Activated CD4-positive, alpha-beta T cell treated with anti-CD3 and anti-CD28 coated beads, Interleukin-2, amount 50 U/mL, for 4 hours (primary cell): ENCODE measurements around the gene CABYR.
"Not testable (repeated sequence)": the region's sequence is repeated elsewhere in the genome, so short reads cannot be mapped to it uniquely, and the experiment has no call there.

Source experiments
- DNase-seq, 2 experiments: peaks; one replicate each; pipeline ENCODE4 v3.0.0-alpha.2; 2020

Gene CABYR

GRCh38 chr18:24130494-24130893 is 8.4 kb upstream of the CABYR start:
- DNase-seq = no peak

- DNase-seq = no peak
These were observed 1.9 kb upstream of the CABYR start for GRCh38 chr18:24136967-24137373.

- no peak for DNase-seq
These were observed 463 bp upstream of the CABYR start for GRCh38 chr18:24138409-24138788.

GRCh38 chr18:24140697-24141096 is 1.8 kb downstream of the CABYR start:
- DNase-seq = no peak

DNA sequence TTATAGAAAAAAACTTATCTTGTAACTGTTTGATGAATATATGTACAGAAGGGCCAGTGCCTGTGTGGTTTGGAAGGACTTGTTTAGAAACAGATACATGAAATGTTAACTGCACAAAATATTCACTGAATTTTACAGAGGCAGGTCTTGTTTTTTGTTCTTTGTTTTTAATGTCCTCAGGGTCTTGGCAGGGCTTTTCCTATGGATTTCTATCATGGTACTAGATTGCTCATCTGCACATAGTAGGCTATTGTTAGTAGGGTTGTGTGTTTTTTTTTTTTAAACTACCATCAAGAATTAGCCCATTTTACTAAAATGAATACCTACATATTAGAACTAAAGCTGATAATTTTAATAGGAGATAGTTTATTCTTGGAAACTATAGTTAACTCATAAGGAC is 3.5 kb downstream of the CABYR start:
- no peak for DNase-seq

- not testable (repeated sequence) for DNase-seq
These were observed 10.7 kb downstream of the CABYR start for GRCh38 chr18:24149591-24149990.

GRCh38 chr18:24153397-24153796 is 14.5 kb downstream of the CABYR start:
- no peak for DNase-seq

DNA sequence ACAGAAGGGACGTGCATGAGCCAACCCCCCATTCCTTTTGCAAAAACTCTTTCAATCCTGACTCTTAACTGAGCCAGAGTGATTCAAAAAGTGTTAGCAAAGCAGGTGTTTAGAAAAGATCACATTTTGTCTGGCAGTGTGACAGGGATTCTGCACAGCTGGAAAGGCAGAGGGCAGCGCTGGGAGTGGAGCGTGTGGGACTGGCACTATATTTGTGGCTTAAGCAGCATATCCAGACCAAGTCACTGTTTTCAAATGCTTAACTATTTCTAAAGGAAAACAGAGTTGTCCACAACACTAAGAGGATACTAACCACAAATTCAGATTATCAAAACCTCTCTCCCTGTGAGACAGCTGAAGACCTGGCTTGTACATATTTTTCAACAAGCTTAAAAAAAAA is 19.0 kb downstream of the CABYR start:
- DNase-seq = no peak

DNA sequence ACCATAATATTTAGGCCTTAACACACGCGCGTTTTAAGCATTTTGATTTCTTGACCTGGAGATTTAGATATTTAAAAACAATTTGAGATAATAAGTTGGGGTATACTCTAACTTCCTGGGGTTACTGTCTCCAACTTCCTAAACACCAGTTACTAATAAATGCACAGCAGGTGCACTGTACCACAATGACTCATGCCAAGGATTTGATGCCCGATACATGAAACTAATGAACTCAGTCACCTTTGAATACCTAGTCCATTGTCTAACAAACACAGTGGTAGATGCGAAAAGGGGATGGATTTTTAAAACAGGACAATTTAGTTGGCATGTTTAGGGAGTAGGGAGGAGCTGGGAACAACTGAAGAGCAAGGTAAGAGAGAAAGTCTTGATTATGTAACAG is 21.2 kb downstream of the CABYR start:
- DNase-seq = no peak

GRCh38 chr18:24161304-24161703 is 22.4 kb downstream of the CABYR start:
- no peak for DNase-seq

DNA sequence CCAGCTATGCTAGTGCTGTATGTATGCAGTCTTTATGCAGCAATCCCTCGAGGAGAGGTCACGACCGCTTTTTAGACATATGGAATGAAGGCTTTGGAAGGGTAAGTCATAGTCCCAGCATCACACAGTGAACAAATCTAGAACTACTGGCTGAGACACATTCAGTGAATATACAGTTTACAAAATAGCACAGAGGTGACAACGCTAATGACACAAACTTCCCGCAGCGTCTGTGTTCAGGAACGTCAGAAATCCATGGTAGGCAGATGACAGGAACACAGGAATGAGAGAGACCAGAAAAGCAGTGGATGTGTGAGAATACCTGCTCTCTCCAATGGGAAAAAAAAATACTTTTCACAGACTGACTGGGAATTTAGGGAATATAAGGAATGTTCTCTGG is 29.6 kb downstream of the CABYR start:
- no peak for DNase-seq

DNA sequence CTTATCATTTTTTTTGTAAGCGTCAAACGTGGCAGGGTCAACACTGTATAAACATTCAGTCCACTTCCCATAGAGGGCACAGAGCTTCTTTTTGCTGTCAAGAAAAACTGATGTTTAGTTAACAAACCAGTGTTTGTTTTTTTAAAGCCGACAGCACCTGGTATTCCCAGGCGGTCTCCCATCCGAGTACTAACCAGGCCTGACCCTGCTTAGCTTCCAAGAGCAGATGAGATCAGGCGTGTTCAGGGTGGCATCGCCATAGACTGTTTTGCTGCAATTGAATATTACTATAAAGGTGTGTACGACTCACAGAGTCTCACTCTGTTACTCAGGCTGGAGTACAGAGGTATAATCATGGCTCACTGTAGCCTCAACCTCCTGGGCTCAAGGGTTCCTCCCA is 31.5 kb downstream of the CABYR start:
- DNase-seq = no peak

DNA sequence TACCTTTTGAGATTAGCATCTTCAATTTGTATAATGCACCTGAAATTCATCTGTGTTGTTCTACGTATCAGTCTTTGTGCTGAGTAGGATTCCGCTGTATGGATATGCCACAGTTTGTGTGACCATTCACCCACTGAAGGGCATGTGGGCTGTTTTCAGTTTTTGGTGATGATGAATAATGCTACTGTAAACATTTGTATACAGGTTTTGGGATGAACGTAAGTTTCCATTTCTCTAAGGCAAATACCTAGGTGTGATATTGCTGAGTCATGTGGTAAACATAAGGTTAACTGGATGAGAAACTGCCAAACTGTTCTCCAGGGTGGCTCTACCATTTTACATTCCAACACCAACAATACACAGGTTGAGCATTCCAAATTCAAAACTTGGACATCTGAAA is 35.1 kb downstream of the CABYR start:
- no peak for DNase-seq

DNA sequence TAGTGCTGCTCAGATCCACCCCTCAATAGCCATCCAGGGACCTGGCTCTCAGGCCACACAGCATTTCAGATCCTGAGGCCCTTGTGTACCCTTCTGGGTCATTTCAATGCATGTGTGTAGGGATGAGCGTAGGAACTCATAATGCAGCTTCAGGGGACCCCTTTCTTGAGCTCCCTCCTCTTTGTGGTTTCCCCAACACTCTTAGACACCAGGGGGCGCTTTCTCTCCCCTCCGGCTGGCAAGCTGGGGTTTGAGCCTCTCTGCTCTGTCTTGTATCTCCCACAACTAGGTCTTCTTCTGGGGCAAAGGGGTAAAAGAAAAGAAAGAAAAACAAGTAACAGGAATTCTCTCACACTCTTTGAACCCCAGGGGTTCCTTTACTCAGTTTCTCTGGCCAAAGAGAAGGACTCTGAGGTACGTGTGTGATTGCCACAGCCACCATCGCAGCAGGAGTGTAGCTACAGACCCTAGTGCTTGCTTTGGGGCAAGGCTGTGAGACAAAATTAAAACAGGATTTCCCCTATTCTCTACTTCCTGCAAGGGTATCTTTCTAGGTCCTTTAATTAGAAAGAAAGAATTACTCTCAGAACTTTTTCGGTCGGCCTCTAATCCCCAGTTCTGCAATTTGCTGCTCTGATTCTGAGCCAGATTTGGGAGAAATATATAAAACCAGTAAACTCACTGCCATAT is 38.0 kb downstream of the CABYR start:
- DNase-seq = peak; percentile 15 to 20

- no peak for DNase-seq
These were observed 38.8 kb downstream of the CABYR start for GRCh38 chr18:24177499-24178133.

DNA sequence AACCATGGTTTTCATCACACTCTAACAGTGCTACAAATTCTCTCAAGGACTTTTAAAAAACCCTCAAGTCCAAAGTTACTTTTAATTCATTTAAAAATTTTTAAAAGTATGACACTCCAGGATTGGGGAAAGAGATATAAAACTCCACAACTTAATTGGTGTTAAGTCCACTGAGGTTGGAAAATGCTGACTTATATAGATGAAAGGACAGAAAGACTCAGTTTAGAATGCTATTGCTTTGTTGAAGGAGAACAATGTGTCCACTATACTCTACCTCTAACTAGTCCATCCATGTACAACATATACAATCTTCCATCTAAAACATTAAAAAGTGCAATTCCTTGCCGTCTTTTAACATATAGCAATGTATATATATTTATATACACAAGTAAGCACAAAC is 41.2 kb downstream of the CABYR start:
- DNase-seq = no peak

- no peak for DNase-seq
These were observed 42.9 kb downstream of the CABYR start for GRCh38 chr18:24181806-24182205.

DNA sequence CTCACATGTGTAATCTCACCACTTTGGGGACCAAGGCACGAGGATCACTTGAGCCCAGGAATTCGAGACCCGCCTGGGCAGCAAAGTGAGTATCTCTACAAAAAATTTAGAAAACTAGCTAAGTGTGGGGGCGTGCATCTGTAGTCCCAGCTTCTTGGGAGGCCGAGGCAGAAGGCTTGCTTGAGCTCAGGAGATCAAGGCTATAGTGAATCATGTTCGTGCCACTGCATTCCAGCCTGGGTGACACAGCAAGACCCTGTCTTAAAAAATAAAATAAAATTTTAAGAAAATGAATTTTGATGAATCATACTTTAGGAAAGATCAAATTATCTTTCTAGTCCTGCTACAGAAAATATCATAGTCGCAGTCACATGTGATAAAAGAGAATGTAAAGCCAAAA is 46.9 kb downstream of the CABYR start:
- no peak for DNase-seq

- no peak for DNase-seq
These were observed 48.2 kb downstream of the CABYR start for GRCh38 chr18:24187049-24187448.

DNA sequence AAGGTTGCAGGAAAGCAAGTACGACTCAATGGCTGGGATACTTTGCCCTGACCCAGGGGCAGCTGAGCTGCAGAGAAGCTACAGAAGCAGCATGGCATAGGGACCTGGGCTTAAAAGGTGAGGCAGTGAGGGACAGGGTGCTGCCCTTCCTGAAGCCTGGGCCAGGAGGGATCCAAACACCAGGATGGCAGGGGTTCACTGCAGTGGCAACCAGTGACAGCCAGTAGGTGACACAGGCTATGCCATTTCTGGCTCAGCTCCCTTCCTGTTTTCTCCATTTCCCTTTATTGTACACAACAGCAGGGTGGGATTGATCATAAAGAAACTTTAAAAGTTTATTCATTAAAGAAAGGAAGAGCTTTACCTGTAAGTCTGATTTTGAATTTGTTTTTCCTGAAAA is 48.8 kb downstream of the CABYR start:
- DNase-seq = no peak

DNA sequence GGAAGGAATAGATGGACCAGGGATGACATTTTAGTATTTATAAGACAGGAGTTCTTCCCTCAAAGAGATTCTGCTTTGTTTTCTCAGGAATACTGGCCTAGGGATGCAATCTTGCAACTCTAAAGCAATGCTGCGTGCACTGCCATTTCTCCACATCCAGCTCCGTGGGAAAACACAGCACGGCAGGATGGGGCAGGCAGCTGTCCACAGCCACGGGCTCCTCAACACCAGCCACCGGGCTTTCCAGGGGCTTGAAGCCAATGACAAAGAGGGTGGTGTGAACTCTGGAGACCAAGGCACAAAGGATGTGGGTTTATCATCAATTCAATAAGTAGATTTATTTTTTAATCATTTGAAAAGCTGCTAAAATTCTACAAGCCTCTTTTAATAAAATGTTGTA is 49.3 kb downstream of the CABYR start:
- DNase-seq = no peak

- DNase-seq = no peak
These were observed 50.2 kb downstream of the CABYR start for GRCh38 chr18:24189007-24189528.

- DNase-seq = no peak
These were observed 50.9 kb downstream of the CABYR start for GRCh38 chr18:24189664-24190346.

- no peak for DNase-seq
These were observed 51.7 kb downstream of the CABYR start for GRCh38 chr18:24190590-24190989.
